ENCODE data around the gene GCH1.
"Not testable (repeated sequence)": the region's sequence is repeated elsewhere in the genome, so short reads cannot be mapped to it uniquely, and the experiment has no call there.

The GCH1 gene

DNA sequence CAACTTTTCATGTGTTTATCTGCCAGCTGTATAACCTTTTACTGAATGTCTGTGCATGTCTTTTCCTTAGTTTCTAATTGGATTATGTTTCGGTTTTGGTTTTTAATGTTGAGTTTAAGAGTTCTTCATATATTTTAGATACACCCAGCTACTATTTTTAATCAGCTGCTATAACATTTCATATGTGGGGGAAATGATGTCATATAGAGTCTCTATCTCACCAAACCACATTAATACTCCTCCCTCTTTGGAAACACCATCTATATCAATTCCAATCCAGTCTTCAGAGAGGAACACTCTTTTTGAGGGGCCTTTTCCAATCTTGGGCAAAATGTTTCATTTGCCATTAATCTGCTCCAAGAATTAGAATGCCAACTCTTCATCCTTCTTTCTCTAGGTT is 28.5 kb upstream of the GCH1 start:
- Histone ChIP-seq H3K27ac (ENCODE audit: low read depth, low read length) (no peak overlapping the region), H3K4me1 (ENCODE audit: control insufficient read depth, insufficient read depth, low read length, unreplicated experiment) (no peaks in the 10 kb centered on the region), H2AFZ (ENCODE audit: low read length, unreplicated experiment) (no peak overlapping the region), H3K36me3 (ENCODE audit: insufficient read depth, low read length) (no peaks in the 10 kb centered on the region), H3K27me3 (ENCODE audit: insufficient read depth, low read length) (no peaks in the 10 kb centered on the region), H3K79me2 (ENCODE audit: control insufficient read depth, insufficient read depth, low read length, unreplicated experiment) (no peaks in the 10 kb centered on the region), H3K4me3 (ENCODE audit: low read depth, low read length) (no peak overlapping the region)

DNA sequence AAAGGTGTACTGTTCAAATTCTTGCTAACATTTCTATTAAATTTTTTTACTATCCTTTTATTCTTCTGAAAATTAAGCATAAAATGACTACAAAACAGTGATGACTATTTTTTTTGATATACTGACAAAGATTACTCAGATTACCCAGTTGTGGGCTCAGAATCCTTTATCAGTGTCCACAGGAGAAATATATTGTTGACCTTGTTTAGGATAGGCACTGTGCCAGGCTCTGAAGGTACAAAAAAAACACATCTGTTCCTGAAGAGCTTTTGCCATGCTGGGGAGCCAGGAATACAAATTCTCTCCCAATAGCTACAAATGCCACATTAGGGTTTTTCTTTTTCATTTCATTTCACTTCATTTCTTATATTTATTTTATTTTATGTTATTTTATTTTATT is 26.9 kb upstream of the GCH1 start:
- H3K36me3 ChIP-seq (ENCODE audit: insufficient read depth, low read length) = no peaks in the 10 kb centered on the region
- H3K79me2 ChIP-seq (ENCODE audit: control insufficient read depth, insufficient read depth, low read length, unreplicated experiment) = no peaks in the 10 kb centered on the region
- H3K27me3 ChIP-seq (ENCODE audit: insufficient read depth, low read length) = no peaks in the 10 kb centered on the region

DNA sequence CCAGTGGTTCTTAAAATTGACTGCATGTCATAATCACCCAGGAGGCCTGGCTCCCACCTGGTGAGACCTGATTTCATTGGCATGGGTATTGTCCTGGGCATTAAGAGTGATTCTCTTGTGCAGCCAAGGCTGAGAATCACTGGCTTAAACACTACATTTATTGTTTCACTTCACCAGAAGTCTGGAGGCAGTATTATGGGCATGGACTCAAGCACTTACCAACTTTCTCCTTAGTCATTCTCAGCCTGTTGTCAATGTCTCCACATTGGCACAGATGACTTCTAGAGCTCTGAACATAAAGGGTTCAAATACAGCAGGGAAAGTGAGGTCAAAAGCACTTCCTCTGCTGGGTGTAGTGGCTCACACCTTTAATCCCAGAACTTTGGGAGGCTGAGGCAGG is 25.6 kb upstream of the GCH1 start:
- H3K4me3 ChIP-seq (ENCODE audit: low read depth, low read length) = no peak overlapping the region

More for the DNA sequence above, 26.9 kb upstream of the GCH1 start:
- Histone ChIP-seq H3K27ac (ENCODE audit: low read depth, low read length) (no peak overlapping the region), H3K4me3 (ENCODE audit: low read depth, low read length) (no peak overlapping the region), H2AFZ (ENCODE audit: low read length, unreplicated experiment) (no peak overlapping the region), H3K4me1 (ENCODE audit: control insufficient read depth, insufficient read depth, low read length, unreplicated experiment) (no peaks in the 10 kb centered on the region)

DNA sequence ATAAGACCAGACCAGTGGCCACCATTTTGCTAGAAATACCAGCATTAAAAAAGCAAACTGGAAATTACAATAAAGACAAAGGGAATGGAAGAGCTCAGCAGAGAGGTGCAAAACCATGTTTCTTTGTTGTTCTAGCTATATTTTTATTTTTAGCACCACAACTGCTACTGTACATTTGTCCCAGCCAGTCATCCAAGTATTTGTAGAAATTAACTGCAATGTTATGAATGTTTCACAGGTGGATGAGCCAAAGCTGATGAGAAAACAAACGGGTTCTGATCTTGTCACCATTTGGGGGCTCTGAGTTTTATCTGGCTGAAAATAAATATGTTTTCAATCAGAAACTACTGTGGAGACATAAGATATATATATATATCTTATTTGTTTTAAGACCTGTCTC is 24.9 kb upstream of the GCH1 start:
- Histone ChIP-seq H3K79me2 (ENCODE audit: control insufficient read depth, insufficient read depth, low read length, unreplicated experiment) (no peaks in the 10 kb centered on the region), H3K36me3 (ENCODE audit: insufficient read depth, low read length) (no peaks in the 10 kb centered on the region), H3K4me1 (ENCODE audit: control insufficient read depth, insufficient read depth, low read length, unreplicated experiment) (no peaks in the 10 kb centered on the region), H3K27me3 (ENCODE audit: insufficient read depth, low read length) (no peaks in the 10 kb centered on the region), H3K27ac (ENCODE audit: low read depth, low read length) (no peak overlapping the region), H2AFZ (ENCODE audit: low read length, unreplicated experiment) (no peak overlapping the region), H3K4me3 (ENCODE audit: low read depth, low read length) (no peak overlapping the region)

More for the DNA sequence above, 25.6 kb upstream of the GCH1 start:
- H3K79me2 ChIP-seq (ENCODE audit: control insufficient read depth, insufficient read depth, low read length, unreplicated experiment) = no peaks in the 10 kb centered on the region
- no peak overlapping the region for H3K27ac ChIP-seq (ENCODE audit: low read depth, low read length)
- H3K36me3 ChIP-seq (ENCODE audit: insufficient read depth, low read length) = no peaks in the 10 kb centered on the region
- H3K4me1 ChIP-seq (ENCODE audit: control insufficient read depth, insufficient read depth, low read length, unreplicated experiment) = no peaks in the 10 kb centered on the region
- H2AFZ ChIP-seq (ENCODE audit: low read length, unreplicated experiment) = no peak overlapping the region
- H3K27me3 ChIP-seq (ENCODE audit: insufficient read depth, low read length) = no peaks in the 10 kb centered on the region

DNA sequence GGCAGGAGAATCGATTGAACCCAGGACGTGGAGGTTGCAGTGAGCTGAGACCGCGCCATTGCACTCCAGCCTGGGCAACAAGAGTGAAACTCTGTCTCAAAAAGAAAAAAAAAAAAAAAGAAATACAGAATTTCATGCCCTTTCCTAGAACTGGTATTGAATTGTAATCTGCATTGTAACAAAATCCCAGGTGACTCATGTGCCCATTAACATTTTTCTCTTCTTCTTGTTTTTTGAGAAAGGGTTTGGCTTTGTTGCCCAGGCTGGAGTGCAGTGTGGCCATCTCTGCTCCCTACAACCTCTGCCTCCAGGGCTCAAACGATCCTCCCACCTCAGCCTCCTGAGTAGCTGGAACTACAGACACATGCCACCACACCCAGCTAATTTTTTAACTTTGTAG is 23.9 kb upstream of the GCH1 start:
- H3K79me2 ChIP-seq (ENCODE audit: control insufficient read depth, insufficient read depth, low read length, unreplicated experiment); H3K4me1 ChIP-seq (ENCODE audit: control insufficient read depth, insufficient read depth, low read length, unreplicated experiment); H3K4me3 ChIP-seq (ENCODE audit: low read depth, low read length); H2AFZ ChIP-seq (ENCODE audit: low read length, unreplicated experiment); H3K27me3 ChIP-seq (ENCODE audit: insufficient read depth, low read length); H3K36me3 ChIP-seq (ENCODE audit: insufficient read depth, low read length); H3K27ac ChIP-seq (ENCODE audit: low read depth, low read length): not testable (repeated sequence)

DNA sequence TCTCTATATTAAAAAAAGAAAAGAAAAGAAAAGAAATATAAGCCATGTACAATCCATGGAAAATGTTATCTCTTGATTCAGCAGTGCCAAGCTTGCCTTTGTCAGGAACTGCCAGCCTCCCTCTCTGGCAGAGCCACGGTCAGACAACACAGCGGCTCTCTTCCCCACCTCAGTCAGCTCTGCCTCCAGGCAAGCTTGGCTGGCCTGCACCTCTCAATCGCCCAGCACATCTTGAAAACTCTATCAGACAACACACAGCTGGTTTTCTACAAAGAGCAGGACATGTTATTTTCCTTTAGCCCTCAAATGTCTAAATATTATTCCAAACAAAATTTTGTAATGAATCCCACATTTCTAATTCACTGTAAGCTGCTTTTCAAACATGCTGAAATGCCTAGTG is 20.0 kb upstream of the GCH1 start:
- Histone ChIP-seq H3K79me2 (ENCODE audit: control insufficient read depth, insufficient read depth, low read length, unreplicated experiment) (no peaks in the 10 kb centered on the region), H3K36me3 (ENCODE audit: insufficient read depth, low read length) (no peaks in the 10 kb centered on the region), H3K4me1 (ENCODE audit: control insufficient read depth, insufficient read depth, low read length, unreplicated experiment) (no peaks in the 10 kb centered on the region), H2AFZ (ENCODE audit: low read length, unreplicated experiment) (no peak overlapping the region), H3K4me3 (ENCODE audit: low read depth, low read length) (no peak overlapping the region), H3K27ac (ENCODE audit: low read depth, low read length) (no peak overlapping the region), H3K27me3 (ENCODE audit: insufficient read depth, low read length) (no peaks in the 10 kb centered on the region)

DNA sequence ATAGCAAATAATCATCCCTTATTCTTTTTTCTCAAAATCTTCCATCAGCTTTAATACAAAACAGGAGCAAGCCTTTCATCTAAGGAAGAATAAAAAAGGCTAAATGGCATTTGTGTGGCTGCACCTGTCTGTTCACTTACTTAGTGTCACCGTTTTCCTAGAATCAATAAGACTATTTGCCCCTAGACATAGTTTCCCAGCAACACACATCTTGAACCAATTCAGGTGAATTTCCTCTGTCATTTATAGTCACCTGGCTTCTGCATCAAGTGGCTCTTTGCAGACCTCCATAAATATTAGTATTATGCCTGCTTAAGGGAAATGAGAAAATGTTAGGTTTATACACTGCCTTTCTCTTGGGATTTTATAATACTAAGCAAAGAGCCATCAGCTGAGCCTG is 17.4 kb upstream of the GCH1 start:
- Histone ChIP-seq H3K4me1 (ENCODE audit: control insufficient read depth, insufficient read depth, low read length, unreplicated experiment) (no peaks in the 10 kb centered on the region), H3K36me3 (ENCODE audit: insufficient read depth, low read length) (no peaks in the 10 kb centered on the region), H2AFZ (ENCODE audit: low read length, unreplicated experiment) (no peak overlapping the region), H3K27ac (ENCODE audit: low read depth, low read length) (no peak overlapping the region), H3K79me2 (ENCODE audit: control insufficient read depth, insufficient read depth, low read length, unreplicated experiment) (no peaks in the 10 kb centered on the region), H3K4me3 (ENCODE audit: low read depth, low read length) (no peak overlapping the region), H3K27me3 (ENCODE audit: insufficient read depth, low read length) (no peaks in the 10 kb centered on the region)

DNA sequence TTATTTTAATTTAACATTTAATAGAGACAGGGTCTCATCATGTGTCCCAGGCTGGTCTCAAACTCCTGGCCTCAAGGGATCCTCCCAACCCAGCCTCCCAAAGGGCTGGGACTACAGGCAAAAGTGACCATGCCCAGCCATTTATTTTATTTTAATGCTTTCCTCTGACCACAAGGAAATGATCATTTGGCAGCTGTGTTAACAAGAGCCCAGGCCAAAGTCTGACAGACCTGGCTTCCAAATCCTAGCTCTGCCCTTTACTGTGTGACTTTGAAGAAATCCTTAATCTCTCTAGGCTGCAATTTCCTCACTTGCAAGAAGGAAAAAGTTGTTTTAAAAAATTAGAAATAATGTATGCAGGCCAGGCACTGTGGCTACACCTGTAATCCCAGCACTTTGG is 16.7 kb upstream of the GCH1 start:
- H3K27ac ChIP-seq (ENCODE audit: low read depth, low read length) = no peak overlapping the region
- no peak overlapping the region for H2AFZ ChIP-seq (ENCODE audit: low read length, unreplicated experiment)
- no peaks in the 10 kb centered on the region for H3K27me3 ChIP-seq (ENCODE audit: insufficient read depth, low read length)
- no peaks in the 10 kb centered on the region for H3K4me1 ChIP-seq (ENCODE audit: control insufficient read depth, insufficient read depth, low read length, unreplicated experiment)
- H3K36me3 ChIP-seq (ENCODE audit: insufficient read depth, low read length) = no peaks in the 10 kb centered on the region
- no peaks in the 10 kb centered on the region for H3K79me2 ChIP-seq (ENCODE audit: control insufficient read depth, insufficient read depth, low read length, unreplicated experiment)
- H3K4me3 ChIP-seq (ENCODE audit: low read depth, low read length) = no peak overlapping the region

DNA sequence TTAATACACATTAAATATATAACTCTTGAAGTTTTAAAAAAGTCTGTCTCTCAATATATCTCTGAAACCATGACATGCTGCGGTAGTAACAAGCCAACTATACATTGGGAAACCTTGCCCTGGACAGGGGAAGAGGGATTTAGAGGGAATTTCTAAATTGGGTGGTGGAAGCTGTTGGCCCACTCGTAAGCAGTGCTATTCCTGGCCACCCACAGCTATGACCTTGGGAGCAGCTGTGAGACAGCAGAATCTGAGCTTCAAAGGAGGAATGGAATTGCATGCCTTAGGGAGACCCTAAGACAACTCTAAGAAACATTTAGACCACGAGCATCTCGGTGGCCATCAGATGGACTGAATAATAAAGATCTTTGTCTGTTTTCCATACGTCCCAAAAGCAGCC is 15.8 kb upstream of the GCH1 start:
- H3K36me3 ChIP-seq (ENCODE audit: insufficient read depth, low read length) = no peaks in the 10 kb centered on the region
- no peak overlapping the region for H3K27ac ChIP-seq (ENCODE audit: low read depth, low read length)
- H3K79me2 ChIP-seq (ENCODE audit: control insufficient read depth, insufficient read depth, low read length, unreplicated experiment) = no peaks in the 10 kb centered on the region
- H3K4me3 ChIP-seq (ENCODE audit: low read depth, low read length) = no peak overlapping the region
- H3K27me3 ChIP-seq (ENCODE audit: insufficient read depth, low read length) = no peaks in the 10 kb centered on the region
- H2AFZ ChIP-seq (ENCODE audit: low read length, unreplicated experiment) = no peak overlapping the region
- no peaks in the 10 kb centered on the region for H3K4me1 ChIP-seq (ENCODE audit: control insufficient read depth, insufficient read depth, low read length, unreplicated experiment)

DNA sequence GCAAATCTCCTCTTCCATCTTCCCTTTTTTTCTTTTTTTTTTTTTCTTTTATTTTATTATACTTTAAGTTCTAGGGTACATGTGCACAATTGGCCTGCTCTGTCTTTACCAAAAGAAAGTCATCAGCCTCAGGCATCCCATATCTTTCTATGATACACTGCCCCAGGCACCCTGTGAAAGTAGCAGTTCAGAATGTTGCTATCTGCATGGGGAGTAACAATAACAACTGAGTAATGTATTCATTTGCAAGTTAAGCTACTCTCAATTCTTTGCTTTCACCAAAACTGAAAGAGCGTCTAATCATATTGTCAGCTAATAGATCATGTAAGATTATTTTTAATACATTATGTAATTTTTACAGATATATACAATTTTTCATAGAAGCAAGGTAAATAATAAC is 13.5 kb upstream of the GCH1 start:
- Histone ChIP-seq H3K4me1 (ENCODE audit: control insufficient read depth, insufficient read depth, low read length, unreplicated experiment) (no peaks in the 10 kb centered on the region), H3K4me3 (ENCODE audit: low read depth, low read length) (no peak overlapping the region)

DNA sequence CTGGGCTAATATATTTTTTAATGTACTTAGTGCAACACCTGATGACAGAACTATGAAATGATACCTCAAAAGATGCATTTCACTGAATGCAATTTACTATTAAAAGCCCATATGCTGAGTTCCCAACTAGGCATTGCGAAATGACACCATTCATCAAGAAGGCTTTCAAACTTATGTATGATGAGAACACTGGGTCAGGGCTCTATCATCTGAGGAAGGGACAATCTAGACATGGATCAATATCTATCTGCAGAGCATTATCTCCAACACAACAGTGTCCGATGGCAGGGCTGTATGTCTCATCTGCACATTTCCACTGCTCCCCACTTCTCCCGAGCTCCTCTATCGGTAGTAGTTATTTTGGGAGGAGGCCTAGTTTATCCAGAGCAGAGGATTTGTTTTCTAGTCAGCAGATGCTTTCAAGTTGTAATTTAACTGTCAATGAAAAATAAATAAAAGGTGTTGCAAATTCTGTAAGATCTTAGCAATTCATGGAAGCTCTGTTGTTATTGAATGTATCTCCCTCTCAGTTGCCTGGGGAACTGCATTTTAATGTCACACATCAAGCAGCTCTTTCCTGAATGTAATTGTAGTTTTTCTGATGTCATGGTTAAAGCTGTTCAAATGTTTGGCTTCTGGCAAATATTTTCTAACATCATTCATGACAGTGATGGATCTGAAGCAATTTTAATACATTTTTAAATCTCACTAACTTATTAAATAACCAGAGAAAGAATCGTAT is 7.4 kb upstream of the GCH1 start:
- H3K4me3 ChIP-seq (ENCODE audit: low read depth, low read length) = no peak overlapping the region
- H2AFZ ChIP-seq (ENCODE audit: low read length, unreplicated experiment) = no peak overlapping the region
- H3K27ac ChIP-seq (ENCODE audit: low read depth, low read length) = no peak overlapping the region
- H3K36me3 ChIP-seq (ENCODE audit: insufficient read depth, low read length) = no peaks in the 10 kb centered on the region
- H3K27me3 ChIP-seq (ENCODE audit: insufficient read depth, low read length) = no peaks in the 10 kb centered on the region
- no peaks in the 10 kb centered on the region for H3K4me1 ChIP-seq (ENCODE audit: control insufficient read depth, insufficient read depth, low read length, unreplicated experiment)
- H3K79me2 ChIP-seq (ENCODE audit: control insufficient read depth, insufficient read depth, low read length, unreplicated experiment) = no peaks in the 10 kb centered on the region

More for the DNA sequence above, 13.5 kb upstream of the GCH1 start:
- Histone ChIP-seq H2AFZ (ENCODE audit: low read length, unreplicated experiment) (no peak overlapping the region), H3K79me2 (ENCODE audit: control insufficient read depth, insufficient read depth, low read length, unreplicated experiment) (no peaks in the 10 kb centered on the region), H3K27ac (ENCODE audit: low read depth, low read length) (no peak overlapping the region), H3K36me3 (ENCODE audit: insufficient read depth, low read length) (no peaks in the 10 kb centered on the region), H3K27me3 (ENCODE audit: insufficient read depth, low read length) (no peaks in the 10 kb centered on the region)
